Spleen (tissue), 11 donors: Measurements from ENCODE around the gene PFKL. TPM values are rescaled to one million over a fixed set of nuclear protein-coding genes. Genes with fewer than 3 reads are reported as not detected.

Experiments
- DNase-seq: peaks from one replicate; pipeline ENCODE4 v3.0.0-alpha.2; 2020
- H3K27ac ChIP-seq, 8 donors: fragments of 200-600 bp; sonication (generic) in 7 of 8; 1 replicate in 4 of 8; 2 replicates in 4 of 8; pipeline versions ENCODE4 v1.5.0 to v1.8.0; 2016 to 2021; ENCODE audit warnings: inconsistent platforms in 4 of 8, mild to moderate bottlenecking in 4 of 8, moderate library complexity in 1 of 8
- H3K27me3 ChIP-seq, 7 donors: fragments of 200-600 bp; sonication (generic) in 6 of 7; replicated peaks in 1 of 7; 1 replicate in 4 of 7; 2 replicates in 3 of 7; pipeline versions ENCODE4 v1.5.0 to v1.8.0; 2016 to 2021; ENCODE audit warnings: inconsistent platforms in 3 of 7, mild to moderate bottlenecking in 1 of 7
- H3K36me3 ChIP-seq, 6 donors: fragments of 200-600 bp; sonication (generic) in 5 of 6; 1 replicate in 4 of 6; 2 replicates in 2 of 6; pipeline versions ENCODE4 v1.5.0 to v1.8.0; 2016 to 2021; ENCODE audit warnings: inconsistent platforms in 2 of 6
- H3K4me1 ChIP-seq, 6 donors: fragments of 200-600 bp; sonication (generic) in 5 of 6; 1 replicate in 3 of 6; 2 replicates in 3 of 6; pipeline versions ENCODE4 v1.5.0 to v1.8.0; 2016 to 2021; ENCODE audit warnings: inconsistent platforms in 3 of 6
- H3K4me3 ChIP-seq, 8 donors: fragments of 200-600 bp; sonication (generic) in 7 of 8; 1 replicate in 4 of 8; 2 replicates in 4 of 8; pipeline versions ENCODE4 v1.5.0 to v1.8.0; 2016 to 2021; ENCODE audit warnings: inconsistent platforms in 4 of 8, mild to moderate bottlenecking in 4 of 8, moderate library complexity in 2 of 8
- H3K9me3 ChIP-seq, 8 donors: fragments of 200-600 bp; sonication (generic) in 7 of 8; 1 replicate in 4 of 8; 2 replicates in 4 of 8; pipeline versions ENCODE4 v1.5.0 to v1.8.0; 2016 to 2021; ENCODE audit warnings: inconsistent platforms in 4 of 8
- POLR2A ChIP-seq, 3 donors: fragments of 450-650 bp; IDR thresholded peaks; one replicate each; pipeline ENCODE4 v1.5.1; 2017; ENCODE audit warnings: antibody characterized with exemption in 3 of 3, mild to moderate bottlenecking in 1 of 3
- POLR2AphosphoS5 ChIP-seq, 3 donors: sonication (generic); formaldehyde crosslinking; IDR thresholded peaks; one replicate each; pipeline ENCODE4 v1.5.1; 2017; ENCODE audit warnings: antibody characterized with exemption in 3 of 3
- WGBS, 5 donors: extraction: QIAGEN DNeasy Blood & Tissue Kit in 3 of 5; methylation state at CpG; one replicate each; pipeline versions ENCODE4 v1.1.5 to v1.1.7; 2013 to 2018; 5-methylcytosine and 5-hydroxymethylcytosine counted together
- intact Hi-C: fragments of 100-400 bp; cut with DNase I; formaldehyde crosslinking; loops from one replicate; pipeline ENCODE4 v1.15.0; 2023; ENCODE audit warnings: low total_unique reads
- polyA plus RNA-seq, 3 donors: library from polyadenylated mRNA; stranded (reverse); fragments of 200-250 nt; gene quantifications; one replicate each; pipeline ENCODE4 v1.2.1, GENCODE V29; 2013
- total RNA-seq, 7 donors: library from RNA; depleted of rRNA in 3 of 7; stranded (reverse); fragments of >200 nt in 3 of 7; fragmentation: NEBNext Ultra II Directional in 4 of 7; extraction: Animal tissue kit (Norgen Biotek cat#: 25700) in 4 of 7; gene quantifications; one replicate each; pipeline versions ENCODE4 v1.1.0 to v1.2.1, GENCODE V29; 2016 to 2021
- TF ChIP-seq, protein P1 (sequence below), 11 experiments: fragments of 200-600 bp in 7 of 11; fragments of 450-650 bp in 4 of 11; sonication (generic) in 4 of 11; IDR thresholded peaks in 8 of 11; conservative IDR thresholded peaks in 3 of 11; 1 replicate in 7 of 11; 2 replicates in 4 of 11; pipeline versions ENCODE4 v1.4.0 to v1.8.0; 2016 to 2021; ENCODE audit warnings: antibody characterized with exemption in 11 of 11, inconsistent platforms in 4 of 11, mild to moderate bottlenecking in 1 of 11
- donor health status: healthy with polysubstance abuse.
- donor health status: DM: no; HTN: no; CAD: no; lungs with moderate emphysema.
- donor health status: DM: no; HTN: no; CAD: no.
- donor health status: Bipolar disorder and iron deficiency.
- donor health status: healthy.
- donor health status: DM: no; HTN: no; CAD: no.
- donor health status: DM: yes; HTN: yes; CAD: no.

PFKL gene
- total and polyA plus RNA-seq, 10 donors: 65.9 to 145 (median 112) TPM

DNA sequence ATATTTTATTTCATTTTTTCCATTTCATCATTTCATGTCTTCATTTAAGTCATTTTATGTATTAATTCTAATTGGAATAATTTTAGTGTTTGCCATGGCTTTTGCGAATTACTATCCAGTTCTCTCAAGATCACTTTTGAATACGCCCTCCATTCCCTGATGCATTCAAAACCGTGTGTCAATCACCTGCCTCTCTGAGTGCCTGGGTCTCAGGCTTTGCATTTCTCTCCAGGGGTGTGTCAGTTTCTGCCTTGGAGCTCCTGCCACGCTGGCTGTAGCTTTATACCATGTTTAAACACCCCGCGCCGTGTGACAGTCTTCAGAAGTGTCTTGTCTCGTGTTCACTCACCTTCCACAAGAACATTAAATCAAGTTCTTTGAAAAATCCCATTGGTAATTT, 30.8 kb upstream of the PFKL start:
- Histone ChIP-seq H3K4me3 (no peak overlapping the region), H3K36me3 (no peaks in the 10 kb centered on the region), H3K27me3 (no peaks in the 10 kb centered on the region), H3K9me3 (no peaks in the 10 kb centered on the region), H3K4me1 (no peaks in the 10 kb centered on the region), H3K27ac (no peak overlapping the region)
- WGBS, 5 donors: 83 to 85% (median 84%) methylated on average over 8 of the region's 8 CpGs
- peak; percentile 16 for DNase-seq
- TF ChIP-seq POLR2A (IDR thresholded peaks at IDR 0.05) (no peak), POLR2AphosphoS5 (IDR thresholded peaks at IDR 0.05) (no peak)
- TF ChIP-seq, protein P1, sequence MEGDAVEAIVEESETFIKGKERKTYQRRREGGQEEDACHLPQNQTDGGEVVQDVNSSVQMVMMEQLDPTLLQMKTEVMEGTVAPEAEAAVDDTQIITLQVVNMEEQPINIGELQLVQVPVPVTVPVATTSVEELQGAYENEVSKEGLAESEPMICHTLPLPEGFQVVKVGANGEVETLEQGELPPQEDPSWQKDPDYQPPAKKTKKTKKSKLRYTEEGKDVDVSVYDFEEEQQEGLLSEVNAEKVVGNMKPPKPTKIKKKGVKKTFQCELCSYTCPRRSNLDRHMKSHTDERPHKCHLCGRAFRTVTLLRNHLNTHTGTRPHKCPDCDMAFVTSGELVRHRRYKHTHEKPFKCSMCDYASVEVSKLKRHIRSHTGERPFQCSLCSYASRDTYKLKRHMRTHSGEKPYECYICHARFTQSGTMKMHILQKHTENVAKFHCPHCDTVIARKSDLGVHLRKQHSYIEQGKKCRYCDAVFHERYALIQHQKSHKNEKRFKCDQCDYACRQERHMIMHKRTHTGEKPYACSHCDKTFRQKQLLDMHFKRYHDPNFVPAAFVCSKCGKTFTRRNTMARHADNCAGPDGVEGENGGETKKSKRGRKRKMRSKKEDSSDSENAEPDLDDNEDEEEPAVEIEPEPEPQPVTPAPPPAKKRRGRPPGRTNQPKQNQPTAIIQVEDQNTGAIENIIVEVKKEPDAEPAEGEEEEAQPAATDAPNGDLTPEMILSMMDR (IDR thresholded peaks at IDR 0.05 in 8 of 11, conservative IDR thresholded peaks at IDR 0.05 in 3 of 11): no peak
- intact Hi-C loops: no loop called here

DNA sequence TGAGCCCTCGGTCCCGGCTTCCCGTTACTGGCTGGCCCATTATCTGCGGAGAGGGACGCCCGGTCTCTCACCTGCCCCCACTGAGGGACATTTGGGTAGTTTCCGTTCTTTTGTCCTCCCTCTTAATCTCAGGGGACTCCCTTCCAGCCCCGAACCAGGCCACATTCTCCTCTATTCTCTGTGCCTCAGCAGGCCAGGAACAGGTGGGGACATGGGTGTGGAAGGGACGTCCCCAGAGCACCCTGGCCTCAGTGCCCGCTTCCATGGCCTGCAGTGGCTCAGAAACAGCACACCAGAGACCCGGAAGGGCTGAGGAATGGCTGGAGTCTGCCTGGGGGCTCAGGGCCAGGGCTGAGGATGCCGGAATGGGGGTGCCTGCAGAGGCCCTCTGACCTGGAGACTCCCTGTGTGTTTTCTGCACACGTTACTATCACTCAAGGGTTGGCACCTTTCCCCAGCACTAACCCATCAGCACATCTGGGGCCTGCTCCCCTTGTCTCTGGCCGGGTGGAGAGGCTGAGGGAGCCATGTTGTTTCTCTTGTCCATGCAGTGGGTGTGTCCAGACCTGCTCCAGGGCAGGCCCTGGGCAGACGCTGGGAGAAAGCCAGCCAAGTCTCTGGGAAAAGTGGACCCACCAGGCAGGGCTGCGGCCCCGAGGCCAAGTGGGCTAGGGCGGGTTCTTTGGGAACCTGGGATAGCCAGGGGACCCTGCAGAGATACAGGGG, 28.1 kb upstream of the PFKL start:
- Histone ChIP-seq H3K4me3 (no peak overlapping the region), H3K9me3 (no peaks in the 10 kb centered on the region), H3K36me3 (no peaks in the 10 kb centered on the region), H3K27me3 (no peaks in the 10 kb centered on the region), H3K4me1 (no peaks in the 10 kb centered on the region), H3K27ac (no peak overlapping the region)
- intact Hi-C loops: no loop called here
- 82 to 90% (median 87%) methylated on average over 17 to 18 of the region's 18 CpGs for WGBS, 5 donors
- peak; percentile 65 for DNase-seq
- TF ChIP-seq, protein P1 (IDR thresholded peaks at IDR 0.05 in 8 of 11, conservative IDR thresholded peaks at IDR 0.05 in 3 of 11): no peak
- TF ChIP-seq POLR2AphosphoS5 (IDR thresholded peaks at IDR 0.05) (no peak), POLR2A (IDR thresholded peaks at IDR 0.05) (no peak)

DNA sequence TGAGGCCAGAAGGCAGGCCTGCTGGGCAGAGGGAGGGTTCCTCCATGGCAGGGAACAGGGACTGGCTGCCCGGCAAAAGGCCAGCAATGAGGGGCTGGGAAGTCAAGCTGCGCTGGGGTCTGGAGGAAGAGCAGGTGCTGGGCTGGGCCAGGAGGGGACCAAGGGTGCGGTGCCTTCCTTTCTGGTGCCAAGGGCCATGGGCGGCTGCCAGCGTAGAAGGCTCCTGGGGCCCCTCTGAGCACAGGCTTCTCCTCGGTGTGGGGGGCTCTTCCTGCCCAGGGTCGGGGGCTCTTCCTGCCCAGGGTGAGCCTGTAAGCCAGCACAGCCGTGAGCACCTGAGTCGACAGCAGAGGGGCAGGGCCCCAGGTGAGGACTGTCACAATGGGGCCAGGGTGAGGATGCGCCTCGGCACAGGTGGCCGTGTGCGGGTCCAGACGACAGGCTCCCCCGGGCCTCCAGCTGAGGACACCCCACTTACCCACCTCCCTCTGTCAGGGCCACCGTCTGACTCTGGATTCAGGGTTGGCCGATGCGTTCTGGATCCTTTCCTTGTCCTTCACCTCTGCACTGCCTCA, 27.5 kb upstream of the PFKL start:
- no peaks in the 10 kb centered on the region for H3K36me3 ChIP-seq
- intact Hi-C loops: no loop called here
- H3K4me3 ChIP-seq: no peak overlapping the region
- 82 to 88% (median 86%) methylated on average over 17 to 18 of the region's 18 CpGs for WGBS, 5 donors
- no peaks in the 10 kb centered on the region for H3K27me3 ChIP-seq
- no peaks in the 10 kb centered on the region for H3K4me1 ChIP-seq
- peak; percentile 50 for DNase-seq
- H3K9me3 ChIP-seq: no peaks in the 10 kb centered on the region
- H3K27ac ChIP-seq: no peak overlapping the region
- no peak for TF ChIP-seq POLR2A (IDR thresholded peaks at IDR 0.05)
- no peak for TF ChIP-seq POLR2AphosphoS5 (IDR thresholded peaks at IDR 0.05)
- TF ChIP-seq, protein P1 (IDR thresholded peaks at IDR 0.05 in 8 of 11, conservative IDR thresholded peaks at IDR 0.05 in 3 of 11): no peak

DNA sequence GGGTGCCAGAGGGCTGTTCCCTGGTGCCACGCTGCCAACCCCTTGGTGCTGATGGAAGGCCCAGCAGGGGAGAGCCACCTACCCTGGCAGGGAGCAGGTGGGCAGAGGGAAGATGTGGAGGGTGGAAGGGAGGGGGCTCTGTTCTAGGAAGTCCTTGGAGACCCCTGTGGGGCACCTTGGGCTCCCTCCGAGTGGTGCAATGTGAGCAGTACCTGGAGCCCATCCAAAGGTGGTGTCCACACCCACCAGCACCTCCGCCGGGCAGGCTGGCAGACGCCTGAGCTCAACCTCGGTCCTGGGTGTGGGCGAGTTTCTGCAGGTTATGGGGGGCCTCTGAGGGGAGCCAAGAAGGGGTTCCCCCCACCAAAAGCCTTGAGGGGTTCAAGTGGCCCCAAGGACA, 26.8 kb upstream of the PFKL start:
- TF ChIP-seq POLR2A (IDR thresholded peaks at IDR 0.05): no peak
- TF ChIP-seq POLR2AphosphoS5 (IDR thresholded peaks at IDR 0.05): no peak
- TF ChIP-seq, protein P1 (IDR thresholded peaks at IDR 0.05 in 8 of 11, conservative IDR thresholded peaks at IDR 0.05 in 3 of 11): no peak
- Histone ChIP-seq H3K27ac (no peak overlapping the region), H3K27me3 (no peaks in the 10 kb centered on the region), H3K4me1 (no peaks in the 10 kb centered on the region), H3K36me3 (no peaks in the 10 kb centered on the region), H3K9me3 (no peaks in the 10 kb centered on the region), H3K4me3 (no peak overlapping the region)
- 74 to 96% (median 87%) methylated on average over 6 to 7 of the region's 7 CpGs for WGBS, 5 donors
- intact Hi-C loops: no loop called here
- peak; percentile 49 for DNase-seq
